A673 (cell line): ENCODE measurements around the gene HELZ. TPM values are rescaled to one million over a fixed set of nuclear protein-coding genes. Genes with fewer than 3 reads are reported as not detected.
A peak's percentile ranks its signal among the peaks of the same experiment; 100 is the strongest.

Experiments
- BruUV-seq: library from RNA; stranded (reverse); fragments of 400-500 nt; replicated peaks from 2 replicates; lab custom pipeline; 2021; lab: Mats Ljungman, UMichigan
- CTCF ChIA-PET: fragments of 300-600 bp; sonication (Branson Sonifier 250); formaldehyde crosslinking; loops from one replicate; lab custom pipeline; 2022; ENCODE audit warnings: antibody characterized with exemption; lab: Charles Lee
- POLR2A ChIA-PET: fragments of 300-600 bp; sonication (Branson Sonifier 250); formaldehyde crosslinking; loops from one replicate; lab custom pipeline; 2022; ENCODE audit warnings: antibody characterized with exemption; ENCODE audit not compliant: low non-redundant PET; lab: Charles Lee
- DNase-seq: peaks from one replicate; pipeline ENCODE4 v3.0.0-alpha.2; 2015; ENCODE audit warnings: low spot score
- H3K27ac ChIP-seq: fragments of 200-600 bp; sonication (generic); 2 replicates; pipeline ENCODE4 v1.5.1; 2016; ENCODE audit warnings: mixed run types, low read depth, mild to moderate bottlenecking, mixed read lengths, antibody characterized with exemption, low read length; ENCODE audit not compliant: poor library complexity, severe bottlenecking
- H3K27me3 ChIP-seq: fragments of 200-600 bp; sonication (generic); replicated peaks from 2 replicates; pipeline ENCODE4 v1.6.1; 2017; ENCODE audit warnings: mixed run types, low read depth, mild to moderate bottlenecking, mixed read lengths, antibody characterized with exemption, low read length; ENCODE audit not compliant: insufficient read depth, poor library complexity
- H3K36me3 ChIP-seq: fragments of 200-600 bp; sonication (generic); 2 replicates; pipeline ENCODE4 v1.6.1; 2016; ENCODE audit warnings: mixed run types, mild to moderate bottlenecking, mixed read lengths, antibody characterized with exemption, low read length; ENCODE audit not compliant: insufficient read depth, poor library complexity, severe bottlenecking
- H3K4me1 ChIP-seq: fragments of 200-600 bp; sonication (generic); 2 replicates; pipeline ENCODE4 v1.6.1; 2017; ENCODE audit warnings: mixed run types, mild to moderate bottlenecking, mixed read lengths, antibody characterized with exemption, low read length; ENCODE audit not compliant: insufficient read depth, poor library complexity, severe bottlenecking
- H3K4me3 ChIP-seq: fragments of 200-600 bp; sonication (generic); 2 replicates; pipeline ENCODE4 v1.5.1; 2016; ENCODE audit warnings: low read depth, mixed run types, mild to moderate bottlenecking, mixed read lengths, low read length; ENCODE audit not compliant: poor library complexity, severe bottlenecking
- H3K9me3 ChIP-seq: fragments of 200-600 bp; sonication (generic); 2 replicates; pipeline ENCODE4 v1.6.1; 2016; ENCODE audit warnings: mixed run types, low read depth, mild to moderate bottlenecking, mixed read lengths, antibody characterized with exemption, low read length; ENCODE audit not compliant: poor library complexity, severe bottlenecking
- EZH2 ChIP-seq: fragments of 200-600 bp; sonication (generic); IDR thresholded peaks from 2 replicates; pipeline ENCODE4 v1.6.1; 2017; ENCODE audit warnings: borderline replicate concordance, low read depth, mild to moderate bottlenecking, mixed read lengths, antibody characterized with exemption, low read length; ENCODE audit not compliant: poor library complexity, severe bottlenecking
- intact Hi-C: fragments of 100-400 bp; cut with micrococcal nuclease; formaldehyde crosslinking; loops from one replicate; pipeline ENCODE4 v1.10.0; 2022; ENCODE audit not compliant: unreplicated experiment
- total RNA-seq: library from RNA; stranded (reverse); gene quantifications from 2 replicates; pipeline ENCODE4 v1.2.3, GENCODE V29; 2021
- TF ChIP-seq, protein P1 (sequence below): fragments of 300-800, 200-600 bp; sonication (generic); conservative IDR thresholded peaks from 2 replicates; pipeline ENCODE4 v1.5.1; 2017; ENCODE audit warnings: low read depth, mild to moderate bottlenecking, antibody characterized with exemption, low read length, moderate library complexity, mixed read lengths

The HELZ gene
- total RNA-seq, 1 experiment from 2014 or later = 57.3 TPM

DNA sequence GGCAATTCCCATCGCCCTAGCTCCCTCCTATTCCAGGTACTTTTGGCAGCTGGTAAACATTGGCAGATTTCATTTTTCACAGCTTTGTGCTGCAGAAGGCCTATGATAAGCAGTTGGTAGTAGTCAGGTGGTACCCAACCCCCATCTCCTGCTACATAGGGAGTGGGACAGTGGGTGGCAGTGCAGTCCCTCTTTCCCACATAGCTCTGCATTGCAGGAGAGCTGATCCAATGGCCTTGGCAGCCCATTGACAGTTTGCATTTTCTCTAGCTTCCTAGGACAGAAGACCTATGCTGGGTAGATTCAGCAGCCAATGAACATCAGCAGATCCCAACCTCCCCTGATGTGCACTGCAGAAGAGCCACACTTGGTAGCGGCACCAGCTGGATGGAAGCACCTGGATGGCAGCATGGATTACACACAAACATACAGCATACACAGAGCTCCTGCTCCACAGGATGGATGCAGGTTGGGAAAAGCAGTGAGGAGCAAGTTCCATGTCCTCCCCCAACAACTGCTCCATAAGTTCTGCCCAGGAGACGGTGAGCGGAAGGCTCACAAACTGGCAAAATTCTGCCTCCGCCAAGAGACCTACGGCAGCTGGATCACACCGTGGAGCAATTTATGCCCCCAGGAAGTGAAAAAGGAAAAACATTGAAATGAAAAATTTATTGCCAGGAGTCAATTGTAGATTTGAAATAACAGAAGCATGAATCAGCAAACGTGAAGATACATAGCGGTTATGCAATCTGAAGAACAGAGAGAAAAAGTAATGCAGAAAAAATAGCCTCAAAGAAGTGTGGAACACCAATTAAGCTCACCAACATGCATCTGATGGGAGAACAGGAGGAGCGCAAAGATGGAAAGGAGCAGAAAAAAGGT lies 105.0 kb downstream of the HELZ start:
- POLR2A ChIA-PET = no interaction called here
- CTCF ChIA-PET = no interaction called here
- Histone ChIP-seq H3K4me3 (no peak overlapping the region), H3K27ac (peak overlapping the region; percentile 29), H3K27me3 (no peaks in the 10 kb centered on the region), H3K4me1 (peaks cover 12% of the 10 kb centered on the region), H3K9me3 (no peaks in the 10 kb centered on the region), H3K36me3 (peaks cover 25% of the 10 kb centered on the region)
- intact Hi-C loops = no loop called here
- DNase-seq = peak; percentile 44
- TF ChIP-seq, protein P1, sequence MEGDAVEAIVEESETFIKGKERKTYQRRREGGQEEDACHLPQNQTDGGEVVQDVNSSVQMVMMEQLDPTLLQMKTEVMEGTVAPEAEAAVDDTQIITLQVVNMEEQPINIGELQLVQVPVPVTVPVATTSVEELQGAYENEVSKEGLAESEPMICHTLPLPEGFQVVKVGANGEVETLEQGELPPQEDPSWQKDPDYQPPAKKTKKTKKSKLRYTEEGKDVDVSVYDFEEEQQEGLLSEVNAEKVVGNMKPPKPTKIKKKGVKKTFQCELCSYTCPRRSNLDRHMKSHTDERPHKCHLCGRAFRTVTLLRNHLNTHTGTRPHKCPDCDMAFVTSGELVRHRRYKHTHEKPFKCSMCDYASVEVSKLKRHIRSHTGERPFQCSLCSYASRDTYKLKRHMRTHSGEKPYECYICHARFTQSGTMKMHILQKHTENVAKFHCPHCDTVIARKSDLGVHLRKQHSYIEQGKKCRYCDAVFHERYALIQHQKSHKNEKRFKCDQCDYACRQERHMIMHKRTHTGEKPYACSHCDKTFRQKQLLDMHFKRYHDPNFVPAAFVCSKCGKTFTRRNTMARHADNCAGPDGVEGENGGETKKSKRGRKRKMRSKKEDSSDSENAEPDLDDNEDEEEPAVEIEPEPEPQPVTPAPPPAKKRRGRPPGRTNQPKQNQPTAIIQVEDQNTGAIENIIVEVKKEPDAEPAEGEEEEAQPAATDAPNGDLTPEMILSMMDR = peak; percentile 41; the same call in 1 of the 2 replicates
- TF ChIP-seq EZH2 = no peak
- no TSS peak for BruUV-seq

DNA sequence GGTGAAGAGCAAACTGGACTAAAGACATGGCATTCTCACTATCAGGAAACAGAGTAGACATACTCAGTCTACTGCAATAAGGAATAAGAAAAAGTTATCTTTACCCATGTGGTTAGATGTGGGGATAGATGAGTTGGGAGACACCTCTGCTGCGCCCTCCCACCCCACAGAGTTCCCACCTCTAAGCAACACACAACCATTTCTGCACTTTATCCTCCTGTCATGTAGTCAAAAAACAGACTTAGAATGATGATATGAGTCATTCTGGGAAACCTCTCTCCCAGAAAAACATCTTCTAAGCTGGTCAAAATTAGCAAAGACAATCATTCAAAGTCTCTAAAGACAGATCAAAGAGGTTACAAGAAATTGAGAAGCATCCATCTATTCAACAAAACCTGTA lies 105.7 kb downstream of the HELZ start:
- CTCF ChIA-PET = no interaction called here
- Histone ChIP-seq H3K4me3 (no peak overlapping the region), H3K36me3 (peaks cover 20% of the 10 kb centered on the region), H3K4me1 (peaks cover 12% of the 10 kb centered on the region), H3K27me3 (no peaks in the 10 kb centered on the region), H3K27ac (no peak overlapping the region), H3K9me3 (no peaks in the 10 kb centered on the region)
- TF ChIP-seq EZH2 = no peak
- TF ChIP-seq, protein P1 = no peak
- DNase-seq = no peak
- POLR2A ChIA-PET = no interaction called here
- no TSS peak for BruUV-seq
- intact Hi-C loops = no loop called here

DNA sequence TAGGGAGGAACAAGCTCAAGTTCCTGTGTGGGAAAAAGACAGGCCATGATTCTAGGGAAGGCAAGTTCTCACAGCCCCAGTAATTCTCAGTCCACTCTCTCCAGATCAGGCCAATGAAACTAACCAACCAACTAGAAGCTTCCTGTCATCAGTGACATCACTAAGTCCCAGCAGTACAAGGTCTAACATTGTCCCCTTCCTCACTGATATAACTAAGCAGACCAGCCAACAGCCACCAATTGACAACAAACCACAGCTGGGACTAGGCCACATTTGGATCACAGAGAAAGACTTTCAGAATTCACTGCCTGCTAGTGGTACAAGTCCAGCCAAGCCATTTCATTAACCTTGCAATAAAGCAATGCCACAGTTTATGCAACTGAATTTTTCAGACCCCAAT lies 106.6 kb downstream of the HELZ start:
- intact Hi-C loops = no loop called here
- no peak for DNase-seq
- POLR2A ChIA-PET = no interaction called here
- Histone ChIP-seq H3K9me3 (no peaks in the 10 kb centered on the region), H3K27me3 (no peaks in the 10 kb centered on the region), H3K4me3 (no peak overlapping the region), H3K27ac (no peak overlapping the region), H3K36me3 (peaks cover 16% of the 10 kb centered on the region), H3K4me1 (peaks cover 12% of the 10 kb centered on the region)
- no peak for TF ChIP-seq EZH2
- TF ChIP-seq, protein P1 = no peak
- no TSS peak for BruUV-seq
- CTCF ChIA-PET = interaction anchor here (0.6 kb wide), 1 partner anchor 17 kb away, joined by 3 read pairs; no protein-coding TSS in a partner anchor
